ENCODE data around the gene CFAP221. TPM values are rescaled to one million over a fixed set of nuclear protein-coding genes. Genes with fewer than 3 reads are reported as not detected.

The CFAP221 gene
- total RNA-seq, 2 donors from 2014 or later: 12.2 to 21.5 TPM

- H3K4me3 ChIP-seq: no peak overlapping the region
- DNase-seq: no peak
- H3K27ac ChIP-seq: no peak overlapping the region
- WGBS, 2 donors: 90 to 100% methylated on average over 2 to 3 of the region's 3 CpGs
- no peaks in the 10 kb centered on the region for H3K27me3 ChIP-seq
- ATAC-seq: no peak
- intact Hi-C loops (cut with DNase I): no loop called here
- peaks cover 20% of the 10 kb centered on the region for H3K4me1 ChIP-seq
- no peaks in the 10 kb centered on the region for H3K36me3 ChIP-seq (replicated peaks in 1 of 2; ENCODE audit: insufficient read depth in 1 of 2, low read depth in 2 of 2)
- TF ChIP-seq CTCF (IDR thresholded peaks at IDR 0.05) (no peak), POLR2A (IDR thresholded peaks at IDR 0.05) (no peak)
- no peaks in the 10 kb centered on the region for H3K9me3 ChIP-seq
Observed at GRCh38 chr2:119696005-119696404, 151.8 kb downstream of the CFAP221 start.

DNA sequence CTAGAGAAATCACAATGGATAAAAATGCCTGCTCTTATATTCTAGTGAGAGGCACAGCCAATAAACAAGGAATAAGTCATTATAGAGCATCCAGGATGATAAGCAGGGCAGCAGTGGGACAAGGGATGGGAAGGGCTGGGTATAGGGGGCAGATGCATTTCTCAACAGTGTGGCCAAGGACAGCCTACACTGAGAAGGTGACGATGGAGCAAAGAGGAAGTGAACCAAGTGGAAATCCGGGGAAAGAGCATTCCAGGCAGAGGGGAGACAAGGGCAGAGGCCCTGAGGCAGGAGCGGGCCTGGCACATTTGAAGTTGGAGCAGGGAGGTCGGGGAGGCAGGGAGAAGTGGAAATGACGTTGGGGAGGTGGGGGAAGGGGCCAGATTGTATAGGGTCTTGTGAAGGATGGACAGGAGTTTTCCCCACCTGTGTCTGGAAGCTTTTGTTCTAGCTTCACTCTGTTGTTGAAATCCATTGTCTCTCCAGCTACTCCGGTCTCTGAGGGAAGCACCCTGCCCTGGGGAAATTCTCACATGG, 152.3 kb downstream of the CFAP221 start:
- Histone ChIP-seq H3K36me3 (replicated peaks in 1 of 2; ENCODE audit: insufficient read depth in 1 of 2, low read depth in 2 of 2) (no peaks in the 10 kb centered on the region), H3K9me3 (no peaks in the 10 kb centered on the region), H3K27ac (no peak overlapping the region), H3K4me1 (peaks cover 20% of the 10 kb centered on the region), H3K4me3 (no peak overlapping the region), H3K27me3 (no peaks in the 10 kb centered on the region)
- no peak for ATAC-seq
- intact Hi-C loops (cut with DNase I): no loop called here
- no peak for TF ChIP-seq CTCF (IDR thresholded peaks at IDR 0.05)
- DNase-seq: no peak
- 69 to 81% methylated on average over 5 of the region's 6 CpGs for WGBS, 2 donors

- Histone ChIP-seq H3K27me3 (no peaks in the 10 kb centered on the region), H3K4me1 (peaks cover 20% of the 10 kb centered on the region), H3K36me3 (replicated peaks in 1 of 2; ENCODE audit: insufficient read depth in 1 of 2, low read depth in 2 of 2) (no peaks in the 10 kb centered on the region), H3K27ac (no peak overlapping the region), H3K4me3 (no peak overlapping the region), H3K9me3 (no peaks in the 10 kb centered on the region)
- ATAC-seq (no peak), DNase-seq (no peak)
- intact Hi-C loops (cut with DNase I): no loop called here
- 61 to 69% methylated on average over 8 of the region's 8 CpGs for WGBS, 2 donors
- TF ChIP-seq POLR2A (IDR thresholded peaks at IDR 0.05) (no peak), CTCF (IDR thresholded peaks at IDR 0.05) (no peak)
Observed at GRCh38 chr2:119697290-119698020, 153.2 kb downstream of the CFAP221 start.

DNA sequence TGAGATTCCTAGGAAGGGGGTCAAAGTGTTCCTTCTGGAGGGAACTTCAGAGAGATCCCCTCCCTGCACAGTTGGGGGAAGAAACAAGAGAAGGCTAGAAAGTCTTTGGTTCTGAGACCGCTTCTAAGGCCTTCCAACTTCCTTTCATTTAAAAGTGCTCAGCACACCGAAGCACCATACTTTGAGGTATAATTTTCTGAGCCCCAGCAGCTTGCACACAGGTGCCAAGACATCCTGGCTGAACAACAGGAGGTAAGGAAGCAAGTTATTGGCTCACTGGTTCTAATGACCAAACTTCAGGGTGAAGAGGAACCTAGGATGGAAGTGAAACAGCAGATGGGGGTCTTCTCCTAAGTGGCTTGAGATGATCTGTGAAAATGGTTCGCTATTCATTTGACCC, 154.0 kb downstream of the CFAP221 start:
- Histone ChIP-seq H3K4me3 (no peak overlapping the region), H3K27ac (no peak overlapping the region), H3K9me3 (no peaks in the 10 kb centered on the region), H3K27me3 (no peaks in the 10 kb centered on the region), H3K36me3 (replicated peaks in 1 of 2; ENCODE audit: insufficient read depth in 1 of 2, low read depth in 2 of 2) (no peaks in the 10 kb centered on the region), H3K4me1 (peaks cover 24% of the 10 kb centered on the region)
- DNase-seq (no peak), ATAC-seq (no peak)
- TF ChIP-seq CTCF (IDR thresholded peaks at IDR 0.05): no peak
- intact Hi-C loops (cut with DNase I): no loop called here
- 76 to 94% methylated on average over 3 of the region's 3 CpGs for WGBS, 2 donors

Measured in body of pancreas (tissue), 4 donors.